HG03565 (cell line): ENCODE data around the gene ABCA2.
"Not testable (repeated sequence)": the region's sequence is repeated elsewhere in the genome, so short reads cannot be mapped to it uniquely, and the experiment has no call there.

Experiments
- ATAC-seq: cut with Tn5 transposase; IDR thresholded peaks from one replicate; pipeline ENCODE4 v1.9.1; 2021; ENCODE audit warnings: mild to moderate bottlenecking, moderate library complexity; ENCODE audit not compliant: unreplicated experiment

ABCA2 gene

GRCh38 chr9:137016436-137016835 is 11.6 kb downstream of the ABCA2 start:
- ATAC-seq = no peak

GRCh38 chr9:137015976-137016375 is 12.1 kb downstream of the ABCA2 start:
- ATAC-seq = no peak

GRCh38 chr9:137015540-137015930 is 12.5 kb downstream of the ABCA2 start:
- no peak for ATAC-seq

GRCh38 chr9:137014776-137015539 is 13.1 kb downstream of the ABCA2 start:
- ATAC-seq = no peak

- ATAC-seq = no peak
Measured at GRCh38 chr9:137014166-137014565, 13.9 kb downstream of the ABCA2 start.

GRCh38 chr9:137013571-137013940 is 14.5 kb downstream of the ABCA2 start:
- no peak for ATAC-seq

- ATAC-seq = no peak
Measured at GRCh38 chr9:137012694-137013570, 15.1 kb downstream of the ABCA2 start.

GRCh38 chr9:137011907-137012675 is 15.9 kb downstream of the ABCA2 start:
- no peak for ATAC-seq

GRCh38 chr9:137011156-137011555 is 16.9 kb downstream of the ABCA2 start:
- no peak for ATAC-seq

- ATAC-seq = no peak
Measured at GRCh38 chr9:137009938-137010732, 17.9 kb downstream of the ABCA2 start.

- no peak for ATAC-seq
Measured at GRCh38 chr9:137009217-137009616, 18.8 kb downstream of the ABCA2 start.

- ATAC-seq = no peak
Measured at GRCh38 chr9:137008312-137008711, 19.7 kb downstream of the ABCA2 start.

- no peak for ATAC-seq
Measured at GRCh38 chr9:137007816-137008270, 20.2 kb downstream of the ABCA2 start.

- no peak for ATAC-seq
Measured at GRCh38 chr9:137007108-137007815, 20.8 kb downstream of the ABCA2 start.

- ATAC-seq = no peak
Measured at GRCh38 chr9:137006116-137007003, 21.7 kb downstream of the ABCA2 start.

GRCh38 chr9:137004285-137004684 is 23.8 kb downstream of the ABCA2 start:
- not testable (repeated sequence) for ATAC-seq

- ATAC-seq = no peak
Measured at GRCh38 chr9:137002646-137003041, 25.4 kb downstream of the ABCA2 start.

GRCh38 chr9:137001857-137002645 is 26.0 kb downstream of the ABCA2 start:
- no peak for ATAC-seq
